Calu3 (cell line): Measurements from ENCODE around the gene FCMR. TPM values are rescaled to one million over a fixed set of nuclear protein-coding genes. Genes with fewer than 3 reads are reported as not detected.

ENCODE experiments used
- BruUV-seq: library from RNA; stranded (reverse); fragments of 400-500 nt; replicated peaks from 2 replicates; lab custom pipeline; 2021; lab: Mats Ljungman, UMichigan
- CTCF ChIA-PET: fragments of 300-600 bp; sonication (Branson Sonifier 250); formaldehyde crosslinking; loops from one replicate; lab custom pipeline; 2022; ENCODE audit warnings: antibody characterized with exemption; lab: Charles Lee
- DNase-seq: peaks from one replicate; pipeline ENCODE4 v3.0.0; 2022
- H3K27ac Mint-ChIP-seq: one replicate; pipeline ENCODE4 v1.8.0; 2022; ENCODE audit warnings: mixed read lengths; ENCODE audit not compliant: unreplicated experiment
- H3K27me3 Mint-ChIP-seq: one replicate; pipeline ENCODE4 v1.8.0; 2022; ENCODE audit warnings: mixed read lengths; ENCODE audit not compliant: unreplicated experiment
- H3K36me3 Mint-ChIP-seq: one replicate; pipeline ENCODE4 v1.8.0; 2022; ENCODE audit warnings: mild to moderate bottlenecking, moderate library complexity, mixed read lengths; ENCODE audit not compliant: insufficient read depth, unreplicated experiment
- H3K4me1 Mint-ChIP-seq: one replicate; pipeline ENCODE4 v1.8.0; 2022; ENCODE audit warnings: mild to moderate bottlenecking, low read depth, mixed read lengths; ENCODE audit not compliant: unreplicated experiment
- H3K4me3 Mint-ChIP-seq: one replicate; pipeline ENCODE4 v1.8.0; 2022; ENCODE audit warnings: mild to moderate bottlenecking, low read depth, moderate library complexity, mixed read lengths; ENCODE audit not compliant: unreplicated experiment
- H3K9me3 Mint-ChIP-seq: one replicate; pipeline ENCODE4 v1.8.0; 2022; ENCODE audit warnings: low read depth, mixed read lengths; ENCODE audit not compliant: unreplicated experiment
- CTCF ChIP-seq: fragments of 200-600 bp; IDR thresholded peaks from one replicate; pipeline ENCODE4 v1.8.0; 2022; ENCODE audit warnings: antibody characterized with exemption; ENCODE audit not compliant: unreplicated experiment
- intact Hi-C: fragments of 100-400 bp; cut with micrococcal nuclease; formaldehyde crosslinking; loops from one replicate; pipeline ENCODE4 v1.10.0; 2022; ENCODE audit not compliant: unreplicated experiment
- total RNA-seq: library from RNA; stranded (reverse); gene quantifications from 2 replicates; pipeline ENCODE4 v1.2.3, GENCODE V29; 2022

Gene FCMR
- total RNA-seq, 1 experiment from 2014 or later: 1.1 TPM

DNA sequence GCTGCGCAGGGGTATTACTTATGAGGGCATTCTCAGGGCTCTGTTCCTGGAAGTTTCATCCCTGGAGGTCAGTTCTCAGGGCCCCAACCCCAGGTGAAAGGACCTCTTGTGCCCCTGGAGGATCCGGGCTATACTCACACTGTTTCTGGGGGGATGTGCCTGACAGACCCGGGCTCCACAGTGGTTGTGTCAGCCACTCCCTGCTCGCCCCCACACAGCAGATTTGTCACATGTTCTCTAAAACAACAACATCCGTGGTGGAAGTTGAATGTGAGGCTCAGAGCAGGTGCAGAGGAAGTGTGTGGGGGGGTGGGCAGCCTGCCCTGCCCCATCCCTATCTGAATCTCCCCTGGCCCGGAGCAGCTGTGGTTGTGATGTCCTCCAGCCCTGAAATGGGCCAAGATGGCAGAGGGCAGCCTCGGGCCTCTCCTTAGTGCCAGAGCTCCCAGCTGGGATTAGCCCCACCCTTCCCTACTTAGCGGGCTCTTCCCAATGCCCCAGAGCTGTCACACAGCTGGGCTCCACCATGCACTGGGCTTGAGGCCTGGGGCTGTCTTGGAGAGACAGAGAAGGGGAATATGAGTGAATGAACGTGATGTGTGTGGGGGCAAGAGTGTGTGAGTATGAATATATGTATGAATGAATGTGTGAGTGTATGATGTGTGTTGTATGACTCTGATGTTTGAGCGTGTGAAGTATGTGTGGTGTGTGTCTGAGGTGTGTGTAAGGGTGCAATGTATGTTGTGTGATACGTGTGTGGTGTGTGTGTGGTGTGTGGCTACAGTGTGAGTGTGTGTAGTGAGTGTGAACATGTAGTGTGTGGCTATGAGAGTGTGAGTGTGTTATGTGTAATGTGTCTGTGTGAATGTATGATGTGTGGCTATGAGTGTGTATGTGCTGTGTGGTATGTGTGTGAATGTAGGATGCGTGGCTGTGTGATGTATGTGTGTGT, 1.5 kb upstream of the FCMR start:
- Mint-ChIP-seq H3K36me3 (no peaks in the 10 kb centered on the region), H3K27me3 (no peaks in the 10 kb centered on the region), H3K27ac (no peak overlapping the region), H3K4me3 (no peak overlapping the region), H3K4me1 (no peaks in the 10 kb centered on the region), H3K9me3 (no peaks in the 10 kb centered on the region)
- BruUV-seq: no TSS peak
- TF ChIP-seq CTCF: no peak
- intact Hi-C loops: no loop called here
- no peak for DNase-seq
- CTCF ChIA-PET: interaction anchor here (0.5 kb wide), 1 partner anchor 66 kb away, joined by 3 read pairs; no protein-coding TSS in a partner anchor

- no peak overlapping the region for H3K4me3 Mint-ChIP-seq
- no peaks in the 10 kb centered on the region for H3K4me1 Mint-ChIP-seq
- no peak for TF ChIP-seq CTCF
- CTCF ChIA-PET: interaction anchor here (0.5 kb wide), 1 partner anchor 66 kb away, joined by 3 read pairs; no protein-coding TSS in a partner anchor
- H3K27ac Mint-ChIP-seq: no peak overlapping the region
- no peak for DNase-seq
- no peaks in the 10 kb centered on the region for H3K9me3 Mint-ChIP-seq
- no peaks in the 10 kb centered on the region for H3K36me3 Mint-ChIP-seq
- intact Hi-C loops: no loop called here
- H3K27me3 Mint-ChIP-seq: no peaks in the 10 kb centered on the region
- BruUV-seq: no TSS peak
Observed at GRCh38 chr1:206922524-206922923, 783 bp upstream of the FCMR start.

DNA sequence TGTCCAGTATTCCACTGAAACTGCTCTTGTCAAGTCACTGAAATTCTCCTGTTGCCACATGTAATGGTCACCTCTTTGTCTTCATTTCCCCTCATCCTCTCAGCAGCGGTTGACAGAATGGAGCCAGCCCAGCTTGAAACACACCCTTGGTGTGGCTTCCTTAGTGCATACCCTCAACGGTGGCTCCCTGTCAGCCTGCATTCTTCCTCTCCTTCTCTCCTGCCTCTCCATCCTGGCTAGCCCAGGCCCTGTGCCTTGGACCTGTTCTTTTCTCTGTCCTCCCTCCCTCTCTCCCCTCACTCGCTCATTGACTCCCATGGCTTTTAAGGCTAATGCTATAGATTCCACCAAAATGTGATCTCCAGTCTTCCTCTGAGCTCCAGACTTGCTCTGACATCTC, 3.7 kb downstream of the FCMR start:
- DNase-seq: no peak
- intact Hi-C loops: no loop called here
- Mint-ChIP-seq H3K4me1 (peaks cover 3% of the 10 kb centered on the region), H3K27ac (no peak overlapping the region), H3K4me3 (no peak overlapping the region), H3K36me3 (no peaks in the 10 kb centered on the region), H3K27me3 (peaks cover 20% of the 10 kb centered on the region), H3K9me3 (no peaks in the 10 kb centered on the region)
- BruUV-seq: no TSS peak
- CTCF ChIA-PET: interaction anchor here (1.6 kb wide), 1 partner anchor 287 kb away, joined by 3 read pairs; no protein-coding TSS in a partner anchor
- no peak for TF ChIP-seq CTCF

GRCh38 chr1:206916000-206916709, 5.6 kb downstream of the FCMR start:
- no peak for TF ChIP-seq CTCF

More at GRCh38 chr1:206916000-206916709, 5.6 kb downstream of the FCMR start:
- Mint-ChIP-seq H3K4me3 (no peak overlapping the region), H3K27ac (no peak overlapping the region), H3K4me1 (peaks cover 17% of the 10 kb centered on the region), H3K9me3 (no peaks in the 10 kb centered on the region), H3K36me3 (no peaks in the 10 kb centered on the region), H3K27me3 (peaks cover 20% of the 10 kb centered on the region)
- intact Hi-C loops: no loop called here
- CTCF ChIA-PET: interaction anchor here (0.6 to 1.6 kb wide), 4 partner anchors 21 to 482 kb away, joined by 3 to 7 read pairs (median 4); no protein-coding TSS in a partner anchor
- no peak for DNase-seq
- no TSS peak for BruUV-seq
